Endothelial cell of umbilical vein (primary cell): Measurements from ENCODE around the gene SPEM1. TPM values are rescaled to one million over a fixed set of nuclear protein-coding genes. Genes with fewer than 3 reads are reported as not detected.
"Not testable (repeated sequence)": the region's sequence is repeated elsewhere in the genome, so short reads cannot be mapped to it uniquely, and the experiment has no call there.

Source experiments
- BruUV-seq: library from RNA; stranded (reverse); fragments of 400-500 nt; replicated peaks from 2 replicates; lab custom pipeline; 2021; lab: Mats Ljungman, UMichigan
- CTCF ChIA-PET: fragments of 300-600, 350-600 bp; sonication (Branson Sonifier 250); formaldehyde crosslinking; loops from one replicate; lab custom pipeline; 2021; ENCODE audit warnings: antibody characterized with exemption, inconsistent platforms; lab: Charles Lee
- POLR2A ChIA-PET: fragments of 300-600, 350-600 bp; sonication (Branson Sonifier 250); formaldehyde crosslinking; loops from one replicate; lab custom pipeline; 2021; ENCODE audit warnings: antibody characterized with exemption, inconsistent platforms; lab: Charles Lee
- DNase-seq: peaks from one replicate; pipeline ENCODE4 v3.0.0-alpha.2; 2011; ENCODE audit warnings: low read depth, low spot score
- FAIRE-seq: peaks from 2 replicates; lab custom pipeline; 2011; peaks lifted over from hg19 to GRCh38; lab: Jason Lieb, UNC
- H2AFZ ChIP-seq: 2 replicates; pipeline ENCODE4 v1.6.0; 2012; ENCODE audit warnings: low read depth, low read length, control low read depth, inconsistent platforms
- H3K27ac ChIP-seq: 2 replicates; pipeline ENCODE4 v1.5.1; 2011; ENCODE audit warnings: low read depth, mild to moderate bottlenecking, control low read depth, low read length, moderate library complexity; ENCODE audit not compliant: insufficient read depth
- H3K27me3 ChIP-seq, 2 experiments: 2 replicates each; pipeline versions ENCODE4 v1.6.0 to v1.6.1; 2011; ENCODE audit warnings: low read length in 2 of 2, mixed read lengths in 1 of 2; ENCODE audit not compliant: control insufficient read depth in 2 of 2, insufficient read depth in 2 of 2
- H3K36me3 ChIP-seq, 2 experiments: 2 replicates in 1 of 2; 3 replicates in 1 of 2; pipeline ENCODE4 v1.5.1; 2011; ENCODE audit warnings: low read length in 2 of 2, mild to moderate bottlenecking in 1 of 2, moderate library complexity in 1 of 2; ENCODE audit not compliant: control insufficient read depth in 2 of 2, insufficient read depth in 2 of 2; ENCODE audit errors: extremely low read depth in 1 of 2
- H3K4me1 ChIP-seq: 3 replicates; pipeline ENCODE4 v1.5.1; 2011; ENCODE audit warnings: mild to moderate bottlenecking, low read length; ENCODE audit not compliant: control insufficient read depth, insufficient read depth; ENCODE audit errors: extremely low read depth
- H3K4me2 ChIP-seq: 2 replicates; pipeline ENCODE4 v1.6.1; 2011; ENCODE audit warnings: low read length, control low read depth, mixed read lengths; ENCODE audit not compliant: insufficient read depth
- H3K4me3 ChIP-seq, 3 experiments: fragments of 200-600 bp in 1 of 3; sonication (generic), shearing (Covaris generic) in 1 of 3; replicated peaks in 1 of 3; 2 replicates each; pipeline ENCODE4 v1.5.1; 2011 to 2016; ENCODE audit warnings: control low read depth in 3 of 3, low read length in 3 of 3, mild to moderate bottlenecking in 2 of 3, inconsistent platforms in 1 of 3, low read depth in 1 of 3, moderate library complexity in 1 of 3; ENCODE audit not compliant: insufficient read depth in 1 of 3
- H3K79me2 ChIP-seq: 2 replicates; pipeline ENCODE4 v1.6.0; 2012; ENCODE audit warnings: low read length, inconsistent platforms; ENCODE audit not compliant: control insufficient read depth, insufficient read depth
- H3K9ac ChIP-seq: replicated peaks from 2 replicates; pipeline ENCODE3; 2011; ENCODE audit warnings: low read length, control low read depth; ENCODE audit not compliant: insufficient read depth; ENCODE audit errors: extremely low read depth
- H3K9me1 ChIP-seq: replicated peaks from 3 replicates; pipeline ENCODE4 v1.6.0; 2011; ENCODE audit warnings: mild to moderate bottlenecking, low read length; ENCODE audit not compliant: control insufficient read depth, insufficient read depth; ENCODE audit errors: extremely low read depth
- H3K9me3 ChIP-seq: replicated peaks from 2 replicates; pipeline ENCODE4 v1.5.1; 2012; ENCODE audit warnings: low read length, inconsistent platforms; ENCODE audit not compliant: control insufficient read depth, insufficient read depth
- H4K20me1 ChIP-seq: replicated peaks from 2 replicates; pipeline ENCODE3; 2011; ENCODE audit warnings: mild to moderate bottlenecking, low read length; ENCODE audit not compliant: control insufficient read depth, insufficient read depth; ENCODE audit errors: extremely low read depth
- EZH2 ChIP-seq: IDR thresholded peaks from 2 replicates; pipeline ENCODE4 v1.6.1; 2012; ENCODE audit warnings: borderline replicate concordance, low read depth, mild to moderate bottlenecking, moderate library complexity, low read length, inconsistent platforms; ENCODE audit not compliant: severe bottlenecking
- FOS ChIP-seq: IDR thresholded peaks from 2 replicates; pipeline ENCODE4 v1.6.1; 2011; ENCODE audit warnings: mild to moderate bottlenecking, low read length, moderate library complexity, borderline replicate concordance; ENCODE audit not compliant: insufficient read depth
- GATA2 ChIP-seq: IDR thresholded peaks from 2 replicates; pipeline ENCODE4 v1.7.0; 2011; ENCODE audit warnings: low read depth, mild to moderate bottlenecking, moderate library complexity, mixed read lengths, low read length; ENCODE audit not compliant: insufficient read length, insufficient read depth
- JUN ChIP-seq: IDR thresholded peaks from 2 replicates; pipeline ENCODE4 v1.6.1; 2011; ENCODE audit warnings: borderline replicate concordance, low read depth; ENCODE audit not compliant: insufficient read length, insufficient read depth
- MYC ChIP-seq: IDR thresholded peaks from one replicate; pipeline ENCODE4 v1.6.1; 2011; ENCODE audit warnings: mild to moderate bottlenecking, low read depth, low read length
- POLR2A ChIP-seq: IDR thresholded peaks from 2 replicates; pipeline ENCODE4 v1.6.1; 2012; ENCODE audit warnings: low read depth, mild to moderate bottlenecking, control low read depth, low read length
- POLR2AphosphoS5 ChIP-seq: IDR thresholded peaks from 2 replicates; pipeline ENCODE4 v1.6.1; 2012; ENCODE audit warnings: low read depth, mild to moderate bottlenecking, control low read depth, low read length, moderate library complexity; ENCODE audit not compliant: insufficient read depth
- dilution Hi-C: fragments of 300-500 bp; cut with MboI; formaldehyde crosslinking; loops from one replicate; pipeline ENCODE4 v1.15.0; 2019; ENCODE audit warnings: low sequenced_read_pairs; ENCODE audit not compliant: extremely low pct_ligation_motif_present
- intact Hi-C: fragments of 100-400 bp; cut with micrococcal nuclease; formaldehyde crosslinking; loops from one replicate; pipeline ENCODE4 v1.10.0; 2022
- polyA plus RNA-seq, 4 experiments: library from polyadenylated mRNA; depleted of rRNA in 3 of 4; stranded (reverse) in 3 of 4; unstranded in 1 of 4; fragments of >200 nt; gene quantifications; 2 replicates each; pipeline versions ENCODE4 v1.2.1 to v1.2.3, GENCODE V29; 2011 to 2012; ENCODE audit warnings: missing spikeins in 1 of 4
- total RNA-seq: library from RNA; stranded (reverse); gene quantifications from 2 replicates; pipeline ENCODE4 v1.2.3, GENCODE V29; 2021
- TF ChIP-seq, protein P1 (sequence below), 2 donors: IDR thresholded peaks; 1 replicate in 1 of 2; 2 replicates in 1 of 2; pipeline ENCODE4 v1.5.1; 2011; ENCODE audit warnings: low read length in 2 of 2, mild to moderate bottlenecking in 2 of 2, moderate library complexity in 2 of 2, control low read depth in 1 of 2, inconsistent platforms in 1 of 2, low read depth in 1 of 2; ENCODE audit not compliant: insufficient read depth in 1 of 2; ENCODE audit errors: extremely low read depth in 1 of 2
- TF ChIP-seq, protein P2 (sequence below): IDR thresholded peaks from 2 replicates; pipeline ENCODE4 v1.6.1; 2011; ENCODE audit not compliant: insufficient read depth, insufficient read length

The SPEM1 gene
- total and polyA plus RNA-seq, 2 donors (not counting 3 experiments of a cell fraction or from before 2014, with no cell fraction given) = not detected

DNA sequence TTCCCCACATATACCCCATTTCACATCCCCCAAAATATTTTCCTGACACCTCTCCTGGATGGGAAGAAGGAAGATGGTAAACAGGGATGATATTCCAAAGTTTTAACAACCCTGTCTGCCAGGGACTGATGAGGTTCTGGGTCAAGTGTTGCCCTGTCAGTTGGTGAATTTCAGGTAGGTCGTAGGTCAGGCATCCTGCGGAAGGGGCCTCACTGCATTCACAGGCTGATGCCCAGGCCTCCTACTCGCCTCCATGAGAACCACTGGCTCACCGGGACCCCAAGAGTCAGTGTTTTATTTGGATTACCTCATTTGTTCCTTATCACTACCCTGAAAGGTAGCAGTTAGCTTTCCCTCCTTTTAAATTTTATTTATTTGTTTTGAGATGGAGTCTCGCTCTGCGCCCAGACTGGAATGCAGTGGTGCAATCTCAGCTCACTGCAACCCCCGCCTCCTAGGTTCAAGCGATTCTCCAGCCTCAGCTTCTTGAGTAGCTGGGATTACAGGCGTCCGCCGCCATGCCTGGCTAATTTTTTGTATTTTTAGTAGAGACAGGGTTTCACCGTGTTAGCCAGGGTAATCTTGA, 48.8 kb downstream of the SPEM1 start:
- no peaks in the 10 kb centered on the region for H4K20me1 ChIP-seq
- BruUV-seq = no TSS peak

DNA sequence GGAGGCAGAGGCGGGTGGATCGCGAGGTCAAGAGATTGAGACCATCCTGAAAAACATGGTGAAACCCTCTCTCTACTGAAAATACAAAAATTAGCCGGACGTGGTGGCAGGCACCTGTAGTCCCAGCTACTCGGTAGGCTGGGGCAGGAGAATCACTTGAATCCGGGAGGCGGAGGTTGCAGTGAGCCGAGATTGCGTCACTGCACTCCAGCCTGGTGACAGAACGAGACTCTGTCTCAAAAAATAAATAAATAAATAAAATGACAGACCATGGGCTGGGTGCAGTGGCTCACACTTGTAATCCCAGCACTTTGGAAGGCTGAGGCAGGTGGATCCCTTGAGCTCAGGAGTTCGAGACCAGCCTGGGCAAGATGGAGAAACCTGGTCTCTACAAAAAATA, 49.7 kb downstream of the SPEM1 start:
- H3K27ac ChIP-seq, H3K4me2 ChIP-seq, H3K4me1 ChIP-seq, H3K4me3 ChIP-seq, dilution Hi-C loops, H3K36me3 ChIP-seq, CTCF ChIA-PET, H3K9me3 ChIP-seq, H4K20me1 ChIP-seq, H3K27me3 ChIP-seq, DNase-seq, BruUV-seq, H3K9ac ChIP-seq, H3K9me1 ChIP-seq, H2AFZ ChIP-seq, intact Hi-C loops, FAIRE-seq: not testable (repeated sequence)
- H3K79me2 ChIP-seq = peaks cover 36% of the 10 kb centered on the region
- POLR2A ChIA-PET = interaction anchor here (0.7 to 1.6 kb wide), 2 partner anchors 14 to 34 kb away, joined by 3 to 4 read pairs; partner anchors contain the start of genes POLR2A and TMEM102

More for the DNA sequence above, 48.8 kb downstream of the SPEM1 start:
- no peaks in the 10 kb centered on the region for H3K9me1 ChIP-seq
- H3K4me2 ChIP-seq = no peak overlapping the region
- DNase-seq (no peak), FAIRE-seq (no peak)
- H3K4me3 ChIP-seq = no peak overlapping the region
- ChIA-PET CTCF (interaction anchor here (1.1 to 1.5 kb wide), 2 partner anchors 9 to 92 kb away, joined by 3 to 4 read pairs; no protein-coding TSS in a partner anchor), POLR2A (no interaction called here)
- no peak overlapping the region for H3K9ac ChIP-seq
- H3K36me3 ChIP-seq = peaks cover 0 to 6% of the 10 kb centered on the region in 2 experiments
- dilution Hi-C loops = no loop called here
- no peaks in the 10 kb centered on the region for H3K27me3 ChIP-seq
- peaks cover 27% of the 10 kb centered on the region for H3K79me2 ChIP-seq
- H3K9me3 ChIP-seq = no peaks in the 10 kb centered on the region
- intact Hi-C loops = no loop called here
- no peak overlapping the region for H2AFZ ChIP-seq
- no peak for TF ChIP-seq FOS
- TF ChIP-seq GATA2 = no peak
- no peak for TF ChIP-seq MYC
- TF ChIP-seq POLR2AphosphoS5 = no peak
- TF ChIP-seq JUN = no peak
- TF ChIP-seq POLR2A = no peak
- TF ChIP-seq, protein P1, sequence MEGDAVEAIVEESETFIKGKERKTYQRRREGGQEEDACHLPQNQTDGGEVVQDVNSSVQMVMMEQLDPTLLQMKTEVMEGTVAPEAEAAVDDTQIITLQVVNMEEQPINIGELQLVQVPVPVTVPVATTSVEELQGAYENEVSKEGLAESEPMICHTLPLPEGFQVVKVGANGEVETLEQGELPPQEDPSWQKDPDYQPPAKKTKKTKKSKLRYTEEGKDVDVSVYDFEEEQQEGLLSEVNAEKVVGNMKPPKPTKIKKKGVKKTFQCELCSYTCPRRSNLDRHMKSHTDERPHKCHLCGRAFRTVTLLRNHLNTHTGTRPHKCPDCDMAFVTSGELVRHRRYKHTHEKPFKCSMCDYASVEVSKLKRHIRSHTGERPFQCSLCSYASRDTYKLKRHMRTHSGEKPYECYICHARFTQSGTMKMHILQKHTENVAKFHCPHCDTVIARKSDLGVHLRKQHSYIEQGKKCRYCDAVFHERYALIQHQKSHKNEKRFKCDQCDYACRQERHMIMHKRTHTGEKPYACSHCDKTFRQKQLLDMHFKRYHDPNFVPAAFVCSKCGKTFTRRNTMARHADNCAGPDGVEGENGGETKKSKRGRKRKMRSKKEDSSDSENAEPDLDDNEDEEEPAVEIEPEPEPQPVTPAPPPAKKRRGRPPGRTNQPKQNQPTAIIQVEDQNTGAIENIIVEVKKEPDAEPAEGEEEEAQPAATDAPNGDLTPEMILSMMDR (IDR thresholded peaks at IDR 0.05; ENCODE audit: extremely low read depth in 1 of 2, insufficient read depth in 1 of 2, low read depth in 1 of 2, low read length in 2 of 2) = no peak
- TF ChIP-seq, protein P2, sequence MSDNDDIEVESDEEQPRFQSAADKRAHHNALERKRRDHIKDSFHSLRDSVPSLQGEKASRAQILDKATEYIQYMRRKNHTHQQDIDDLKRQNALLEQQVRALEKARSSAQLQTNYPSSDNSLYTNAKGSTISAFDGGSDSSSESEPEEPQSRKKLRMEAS = no peak
- no peak for TF ChIP-seq EZH2
- no peaks in the 10 kb centered on the region for H3K4me1 ChIP-seq
- H3K27ac ChIP-seq = no peak overlapping the region
